ENCODE data around the gene C1orf35. TPM values are rescaled to one million over a fixed set of nuclear protein-coding genes. Genes with fewer than 3 reads are reported as not detected.
"Not testable (repeated sequence)": the region's sequence is repeated elsewhere in the genome, so short reads cannot be mapped to it uniquely, and the experiment has no call there.

The C1orf35 gene
- total and polyA plus RNA-seq, 4 donors: 4.0 to 7.5 (median 6.4) TPM

DNA sequence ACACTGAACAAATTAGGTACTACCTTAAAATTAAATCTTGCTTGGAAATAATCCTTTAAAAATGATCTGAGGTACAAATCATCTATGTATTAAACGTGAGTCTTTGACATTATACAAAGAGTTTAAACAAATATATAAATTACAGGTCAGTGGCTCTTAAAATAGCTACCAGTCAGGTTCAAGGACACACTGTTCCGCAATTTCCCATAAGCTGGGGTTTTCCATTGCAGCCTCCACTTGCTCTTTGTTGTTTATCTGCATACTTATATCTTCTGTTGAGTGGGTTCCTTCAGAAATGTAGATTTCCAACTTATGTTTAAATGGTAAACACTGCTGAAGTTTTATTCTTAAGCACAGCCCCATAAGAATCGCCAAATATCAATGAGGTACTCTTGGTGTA lies 11.7 kb upstream of the C1orf35 start:
- no peaks in the 10 kb centered on the region for H3K9me3 ChIP-seq (ENCODE audit: control insufficient read depth in 4 of 4, low read length in 3 of 4)
- H3K4me3 ChIP-seq (ENCODE audit: low read depth in 1 of 3, low read length in 3 of 3): no peak overlapping the region

DNA sequence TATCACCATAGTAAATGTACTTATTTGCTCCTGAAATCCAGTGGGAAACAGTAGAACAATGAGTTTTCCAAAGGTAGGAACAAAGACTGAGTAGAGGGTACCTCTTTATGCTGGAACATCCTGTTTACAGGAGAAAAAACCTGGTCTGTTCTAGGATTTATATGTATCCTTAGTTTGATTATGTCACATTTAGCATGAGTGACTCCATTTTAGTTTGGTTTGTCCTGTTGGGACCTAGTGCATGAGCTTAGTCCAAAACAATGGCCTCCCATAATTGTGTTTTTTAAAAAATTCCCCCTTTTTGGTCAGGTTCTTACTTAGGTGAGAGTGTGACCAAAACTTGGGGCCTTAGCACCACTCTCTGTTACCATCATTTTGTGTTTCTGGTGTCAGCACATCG lies 9.5 kb upstream of the C1orf35 start:
- no peaks in the 10 kb centered on the region for H3K27me3 ChIP-seq (ENCODE audit: control insufficient read depth in 4 of 4, insufficient read depth in 4 of 4, low read length in 3 of 4)
- H3K4me3 ChIP-seq (ENCODE audit: low read depth in 1 of 3, low read length in 3 of 3): no peak overlapping the region
- WGBS: 82% methylated on average over 1 of the region's 1 CpG
- TF ChIP-seq SP1 (IDR thresholded peaks at IDR 0.05): no peak
- peaks cover 2 to 20% (median 15%) of the 10 kb centered on the region in 4 donors for H3K4me1 ChIP-seq (ENCODE audit: control insufficient read depth in 4 of 4, insufficient read depth in 4 of 4, low read length in 3 of 4)
- no peak overlapping the region for H3K9ac ChIP-seq (ENCODE audit: low read depth in 1 of 2, low read length in 2 of 2)
- no peaks in the 10 kb centered on the region for H3K9me3 ChIP-seq (ENCODE audit: control insufficient read depth in 4 of 4, low read length in 3 of 4)
- H3K27ac ChIP-seq (ENCODE audit: low read depth in 1 of 2, low read length in 2 of 2): no peak overlapping the region
- H3K36me3 ChIP-seq (ENCODE audit: control insufficient read depth in 4 of 4, insufficient read depth in 3 of 4, low read depth in 1 of 4, low read length in 3 of 4): peaks cover 0 to 1% (median under 1%) of the 10 kb centered on the region in 4 donors
- no peak for DNase-seq (ENCODE audit: low spot score)

More for the DNA sequence above, 11.7 kb upstream of the C1orf35 start:
- Histone ChIP-seq H3K36me3 (ENCODE audit: control insufficient read depth in 4 of 4, insufficient read depth in 3 of 4, low read depth in 1 of 4, low read length in 3 of 4) (no peaks in the 10 kb centered on the region), H3K9ac (ENCODE audit: low read depth in 1 of 2, low read length in 2 of 2) (no peak overlapping the region), H3K27me3 (ENCODE audit: control insufficient read depth in 4 of 4, insufficient read depth in 4 of 4, low read length in 3 of 4) (no peaks in the 10 kb centered on the region), H3K4me1 (ENCODE audit: control insufficient read depth in 4 of 4, insufficient read depth in 4 of 4, low read length in 3 of 4) (peaks cover 2 to 5% (median 3%) of the 10 kb centered on the region in 4 donors), H3K27ac (ENCODE audit: low read depth in 1 of 2, low read length in 2 of 2) (no peak overlapping the region)
- no peak for DNase-seq (ENCODE audit: low spot score)
- TF ChIP-seq, protein P1, sequence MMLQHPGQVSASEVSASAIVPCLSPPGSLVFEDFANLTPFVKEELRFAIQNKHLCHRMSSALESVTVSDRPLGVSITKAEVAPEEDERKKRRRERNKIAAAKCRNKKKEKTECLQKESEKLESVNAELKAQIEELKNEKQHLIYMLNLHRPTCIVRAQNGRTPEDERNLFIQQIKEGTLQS (IDR thresholded peaks at IDR 0.05): no peak
- 66% methylated on average over 3 of the region's 3 CpGs for WGBS

DNA sequence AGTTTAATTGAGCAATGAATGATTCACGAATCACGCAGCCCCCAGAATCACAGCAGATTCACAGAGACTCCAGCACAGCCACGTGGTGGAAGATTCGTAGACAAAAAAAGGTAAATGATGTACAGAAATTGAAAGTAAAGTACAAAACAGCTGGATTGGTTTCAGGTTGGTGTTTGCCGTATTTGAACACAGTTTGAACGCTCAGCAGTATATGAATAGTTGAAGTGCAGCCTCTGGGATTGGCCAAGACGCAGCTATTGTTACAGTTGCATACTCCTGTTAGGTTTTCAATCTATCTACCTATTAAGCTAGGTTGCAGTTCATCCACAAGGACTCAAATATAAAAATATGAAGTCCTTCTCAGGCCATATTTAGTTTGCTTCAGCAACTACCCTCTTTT lies 9.0 kb upstream of the C1orf35 start:
- no peak overlapping the region for H3K27ac ChIP-seq (ENCODE audit: low read depth in 1 of 2, low read length in 2 of 2)
- no peaks in the 10 kb centered on the region for H3K9me3 ChIP-seq (ENCODE audit: control insufficient read depth in 4 of 4, low read length in 3 of 4)
- H3K36me3 ChIP-seq (ENCODE audit: control insufficient read depth in 4 of 4, insufficient read depth in 3 of 4, low read depth in 1 of 4, low read length in 3 of 4): peaks cover 0 to 4% (median 2%) of the 10 kb centered on the region in 4 donors
- no peaks in the 10 kb centered on the region for H3K27me3 ChIP-seq (ENCODE audit: control insufficient read depth in 4 of 4, insufficient read depth in 4 of 4, low read length in 3 of 4)
- DNase-seq (ENCODE audit: low spot score): no peak
- H3K9ac ChIP-seq (ENCODE audit: low read depth in 1 of 2, low read length in 2 of 2): no peak overlapping the region
- WGBS: 94% methylated on average over 7 of the region's 7 CpGs
- H3K4me3 ChIP-seq (ENCODE audit: low read depth in 1 of 3, low read length in 3 of 3): no peak overlapping the region
- TF ChIP-seq, protein P2, sequence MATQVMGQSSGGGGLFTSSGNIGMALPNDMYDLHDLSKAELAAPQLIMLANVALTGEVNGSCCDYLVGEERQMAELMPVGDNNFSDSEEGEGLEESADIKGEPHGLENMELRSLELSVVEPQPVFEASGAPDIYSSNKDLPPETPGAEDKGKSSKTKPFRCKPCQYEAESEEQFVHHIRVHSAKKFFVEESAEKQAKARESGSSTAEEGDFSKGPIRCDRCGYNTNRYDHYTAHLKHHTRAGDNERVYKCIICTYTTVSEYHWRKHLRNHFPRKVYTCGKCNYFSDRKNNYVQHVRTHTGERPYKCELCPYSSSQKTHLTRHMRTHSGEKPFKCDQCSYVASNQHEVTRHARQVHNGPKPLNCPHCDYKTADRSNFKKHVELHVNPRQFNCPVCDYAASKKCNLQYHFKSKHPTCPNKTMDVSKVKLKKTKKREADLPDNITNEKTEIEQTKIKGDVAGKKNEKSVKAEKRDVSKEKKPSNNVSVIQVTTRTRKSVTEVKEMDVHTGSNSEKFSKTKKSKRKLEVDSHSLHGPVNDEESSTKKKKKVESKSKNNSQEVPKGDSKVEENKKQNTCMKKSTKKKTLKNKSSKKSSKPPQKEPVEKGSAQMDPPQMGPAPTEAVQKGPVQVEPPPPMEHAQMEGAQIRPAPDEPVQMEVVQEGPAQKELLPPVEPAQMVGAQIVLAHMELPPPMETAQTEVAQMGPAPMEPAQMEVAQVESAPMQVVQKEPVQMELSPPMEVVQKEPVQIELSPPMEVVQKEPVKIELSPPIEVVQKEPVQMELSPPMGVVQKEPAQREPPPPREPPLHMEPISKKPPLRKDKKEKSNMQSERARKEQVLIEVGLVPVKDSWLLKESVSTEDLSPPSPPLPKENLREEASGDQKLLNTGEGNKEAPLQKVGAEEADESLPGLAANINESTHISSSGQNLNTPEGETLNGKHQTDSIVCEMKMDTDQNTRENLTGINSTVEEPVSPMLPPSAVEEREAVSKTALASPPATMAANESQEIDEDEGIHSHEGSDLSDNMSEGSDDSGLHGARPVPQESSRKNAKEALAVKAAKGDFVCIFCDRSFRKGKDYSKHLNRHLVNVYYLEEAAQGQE (IDR thresholded peaks at IDR 0.05): no peak
- TF ChIP-seq, protein P3, sequence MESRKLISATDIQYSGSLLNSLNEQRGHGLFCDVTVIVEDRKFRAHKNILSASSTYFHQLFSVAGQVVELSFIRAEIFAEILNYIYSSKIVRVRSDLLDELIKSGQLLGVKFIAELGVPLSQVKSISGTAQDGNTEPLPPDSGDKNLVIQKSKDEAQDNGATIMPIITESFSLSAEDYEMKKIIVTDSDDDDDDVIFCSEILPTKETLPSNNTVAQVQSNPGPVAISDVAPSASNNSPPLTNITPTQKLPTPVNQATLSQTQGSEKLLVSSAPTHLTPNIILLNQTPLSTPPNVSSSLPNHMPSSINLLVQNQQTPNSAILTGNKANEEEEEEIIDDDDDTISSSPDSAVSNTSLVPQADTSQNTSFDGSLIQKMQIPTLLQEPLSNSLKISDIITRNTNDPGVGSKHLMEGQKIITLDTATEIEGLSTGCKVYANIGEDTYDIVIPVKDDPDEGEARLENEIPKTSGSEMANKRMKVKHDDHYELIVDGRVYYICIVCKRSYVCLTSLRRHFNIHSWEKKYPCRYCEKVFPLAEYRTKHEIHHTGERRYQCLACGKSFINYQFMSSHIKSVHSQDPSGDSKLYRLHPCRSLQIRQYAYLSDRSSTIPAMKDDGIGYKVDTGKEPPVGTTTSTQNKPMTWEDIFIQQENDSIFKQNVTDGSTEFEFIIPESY (IDR thresholded peaks at IDR 0.05): no peak
- TF ChIP-seq TAF1 (conservative IDR thresholded peaks at IDR 0.05) (no peak), FOXA1 (IDR thresholded peaks at IDR 0.05) (no peak)
- H3K4me1 ChIP-seq (ENCODE audit: control insufficient read depth in 4 of 4, insufficient read depth in 4 of 4, low read length in 3 of 4): peaks cover 2 to 22% (median 16%) of the 10 kb centered on the region in 4 donors

DNA sequence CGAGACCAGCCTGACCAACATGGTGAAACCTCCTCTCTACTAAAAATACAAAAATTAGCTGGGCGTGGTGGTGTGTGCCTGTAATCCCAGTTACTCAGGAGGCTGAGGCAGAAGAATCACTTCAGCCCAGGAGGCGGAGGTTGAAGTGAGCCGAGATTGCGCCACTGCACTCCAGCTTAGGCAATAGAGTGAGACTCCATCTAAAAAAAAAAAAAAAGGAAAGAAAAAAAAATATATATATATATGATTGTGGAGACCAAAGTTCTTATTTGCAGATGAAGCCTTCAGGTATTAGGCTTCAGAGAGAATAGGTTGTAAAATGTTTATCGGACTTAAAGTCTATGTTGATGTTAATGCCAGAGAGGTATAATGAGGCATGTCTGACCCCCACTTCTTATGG lies 8.2 kb upstream of the C1orf35 start:
- H3K27ac ChIP-seq (ENCODE audit: low read depth in 1 of 2, low read length in 2 of 2); H3K27me3 ChIP-seq (ENCODE audit: control insufficient read depth in 4 of 4, insufficient read depth in 4 of 4, low read length in 3 of 4); H3K9ac ChIP-seq (ENCODE audit: low read depth in 1 of 2, low read length in 2 of 2); H3K4me3 ChIP-seq (ENCODE audit: low read depth in 1 of 3, low read length in 3 of 3); DNase-seq (ENCODE audit: low spot score); H3K9me3 ChIP-seq (ENCODE audit: control insufficient read depth in 4 of 4, low read length in 3 of 4): not testable (repeated sequence)
- Histone ChIP-seq H3K36me3 (ENCODE audit: control insufficient read depth in 4 of 4, insufficient read depth in 3 of 4, low read depth in 1 of 4, low read length in 3 of 4) (peaks cover 0 to 11% (median 6%) of the 10 kb centered on the region in 4 donors), H3K4me1 (ENCODE audit: control insufficient read depth in 4 of 4, insufficient read depth in 4 of 4, low read length in 3 of 4) (peaks cover 2 to 22% (median 16%) of the 10 kb centered on the region in 4 donors)
- 93% methylated on average over 6 of the region's 6 CpGs for WGBS

Data from liver (tissue), 9 donors.